SU-DHL-6 (cell line): ENCODE results near the gene GON4L.
"Not testable (repeated sequence)": the region's sequence is repeated elsewhere in the genome, so short reads cannot be mapped to it uniquely, and the experiment has no call there.

Experiments
- H2AFZ ChIP-seq: fragments of 200-600 bp; sonication (generic); 2 replicates; pipeline ENCODE4 v1.6.1; 2014; ENCODE audit warnings: low read depth, mild to moderate bottlenecking, moderate library complexity, mixed read lengths, antibody characterized with exemption, low read length; ENCODE audit not compliant: severe bottlenecking
- H3F3A ChIP-seq: fragments of 200-600 bp; shearing (Covaris generic); 2 replicates; pipeline ENCODE4 v1.6.0; 2016; ENCODE audit warnings: antibody characterized with exemption, mild to moderate bottlenecking; ENCODE audit not compliant: insufficient read depth
- H3K27ac ChIP-seq: fragments of 200-600 bp; sonication (generic); 2 replicates; pipeline ENCODE4 v1.5.1; 2016; ENCODE audit warnings: low read depth, mild to moderate bottlenecking, low read length, moderate library complexity, mixed read lengths
- H3K27me3 ChIP-seq: fragments of 200-600 bp; sonication (generic), shearing (Covaris generic); 2 replicates; pipeline ENCODE4 v1.6.0; 2014; ENCODE audit warnings: mild to moderate bottlenecking, low read length
- H3K36me3 ChIP-seq: fragments of 200-600 bp; sonication (generic); 2 replicates; pipeline ENCODE4 v1.6.1; 2014; ENCODE audit warnings: mild to moderate bottlenecking, low read length, mixed read lengths
- H3K4me2 ChIP-seq: fragments of 300-600, 200-600 bp; shearing (Covaris generic), sonication (generic); 2 replicates; pipeline ENCODE4 v1.6.0; 2014; ENCODE audit warnings: low read length, low read depth, mild to moderate bottlenecking; ENCODE audit not compliant: poor library complexity, severe bottlenecking
- H3K4me3 ChIP-seq: fragments of 200-600 bp; sonication (generic); 2 replicates; pipeline ENCODE4 v1.5.1; 2014; ENCODE audit warnings: antibody characterized with exemption, low read length, mild to moderate bottlenecking, mixed read lengths; ENCODE audit not compliant: insufficient read depth, poor library complexity, severe bottlenecking
- H3K79me2 ChIP-seq: fragments of 200-600 bp; sonication (generic); 2 replicates; pipeline ENCODE4 v1.6.1; 2014; ENCODE audit warnings: mild to moderate bottlenecking, low read length, moderate library complexity; ENCODE audit not compliant: insufficient read depth
- H3K9ac ChIP-seq: fragments of 200-600 bp; sonication (generic); 2 replicates; pipeline ENCODE4 v1.7.0; 2014; ENCODE audit warnings: mild to moderate bottlenecking, low read length
- H3K9me2 ChIP-seq: fragments of 200-600 bp; sonication (generic); replicated peaks from 2 replicates; pipeline ENCODE4 v1.6.1; 2014; ENCODE audit warnings: low read length; ENCODE audit not compliant: insufficient read depth
- H3K9me3 ChIP-seq: fragments of 200-600 bp; sonication (generic); 2 replicates; pipeline ENCODE4 v1.6.1; 2014; ENCODE audit warnings: low read length, mixed read lengths; ENCODE audit not compliant: insufficient read depth
- H4K20me1 ChIP-seq: fragments of 200-600 bp; sonication (generic); 2 replicates; pipeline ENCODE4 v1.6.1; 2014; ENCODE audit warnings: low read depth, mild to moderate bottlenecking, antibody characterized with exemption, low read length, moderate library complexity, mixed read lengths
- EZH2phosphoT487 ChIP-seq: fragments of 200-600 bp; sonication (generic), shearing (Covaris generic); conservative IDR thresholded peaks from 2 replicates; pipeline ENCODE4 v1.6.1; 2018; ENCODE audit warnings: mild to moderate bottlenecking, antibody characterized with exemption, low read length, moderate library complexity, mixed read lengths
- TF ChIP-seq, protein P1 (sequence below): fragments of 200-600 bp; sonication (generic); IDR thresholded peaks from one replicate; pipeline ENCODE4 v1.5.1; 2017; ENCODE audit warnings: antibody characterized with exemption, mild to moderate bottlenecking, low read length, moderate library complexity; ENCODE audit not compliant: insufficient read depth, poor library complexity, severe bottlenecking

GON4L gene

DNA sequence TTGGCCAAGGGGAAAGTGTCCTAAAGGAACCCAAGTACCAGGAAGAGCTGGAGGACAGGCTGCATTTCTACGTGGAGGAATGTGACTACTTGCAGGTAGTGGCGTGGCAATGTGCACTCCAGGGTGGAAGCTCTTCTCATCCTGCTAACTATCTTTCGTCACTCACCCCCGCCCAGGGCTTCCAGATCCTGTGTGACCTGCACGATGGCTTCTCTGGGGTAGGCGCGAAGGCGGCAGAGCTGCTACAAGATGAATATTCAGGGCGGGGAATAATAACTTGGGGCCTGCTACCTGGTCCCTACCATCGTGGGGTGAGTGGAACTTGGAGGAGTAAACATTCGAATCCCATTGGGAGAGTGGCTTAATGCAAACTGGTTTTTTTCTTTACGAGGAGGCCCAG, 109.4 kb downstream of the GON4L start:
- H3K79me2 ChIP-seq, H4K20me1 ChIP-seq, H3K9me2 ChIP-seq, H3K9ac ChIP-seq, H3K4me3 ChIP-seq, H2AFZ ChIP-seq, H3K27ac ChIP-seq, H3K36me3 ChIP-seq, H3K4me2 ChIP-seq, H3K27me3 ChIP-seq, H3K9me3 ChIP-seq: not testable (repeated sequence)
- H3F3A ChIP-seq: peaks cover 15% of the 10 kb centered on the region

DNA sequence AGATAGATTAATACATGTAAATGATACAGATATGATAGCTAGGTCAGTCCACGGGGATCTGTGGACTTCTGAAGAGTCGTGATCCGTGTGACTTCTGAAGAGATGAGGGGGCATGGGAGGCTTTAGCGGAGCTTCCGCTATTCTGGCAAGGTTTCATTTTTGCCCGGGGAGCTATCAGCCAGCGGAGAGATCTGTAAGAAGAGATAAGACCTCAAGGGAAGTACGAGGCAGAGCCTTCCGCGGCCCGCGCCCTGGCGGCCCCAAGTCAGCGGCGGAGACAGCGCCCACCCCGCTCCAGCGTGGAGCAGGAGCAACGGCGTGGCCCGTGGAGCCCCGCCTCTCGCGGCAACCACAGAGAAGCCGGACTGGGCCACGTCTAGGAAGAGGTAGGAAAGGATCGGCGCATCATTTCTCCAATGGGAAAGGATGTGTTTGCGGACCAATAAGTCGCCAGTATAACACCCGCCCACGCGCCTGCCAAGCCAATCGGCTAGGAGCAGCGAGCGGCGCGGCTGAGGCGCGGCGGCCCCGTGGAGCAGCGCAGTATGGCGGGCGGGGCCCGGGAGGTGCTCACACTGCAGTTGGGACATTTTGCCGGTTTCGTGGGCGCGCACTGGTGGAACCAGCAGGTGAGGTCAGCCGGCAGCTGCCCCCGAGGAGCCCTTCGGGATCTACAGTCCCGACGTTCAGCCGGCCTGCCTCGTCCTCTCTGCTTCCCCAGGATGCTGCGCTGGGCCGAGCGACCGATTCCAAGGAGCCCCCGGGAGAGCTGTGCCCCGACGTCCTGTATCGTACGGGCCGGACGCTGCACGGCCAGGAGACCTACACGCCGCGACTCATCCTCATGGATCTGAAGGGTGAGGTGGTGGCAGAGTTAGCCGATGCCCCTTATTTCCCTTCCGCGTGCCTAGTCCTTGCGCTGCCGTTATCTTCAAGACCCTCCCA, 111.5 kb downstream of the GON4L start:
- Histone ChIP-seq H3K9ac (peak overlapping the region; percentile 64), H3K4me2 (peak overlapping the region; percentile 66), H3K4me3 (peak overlapping the region; percentile 58), H2AFZ (peak overlapping the region; percentile 61), H3K27ac (peak overlapping the region; percentile 70), H3F3A (peaks cover 26% of the 10 kb centered on the region)
- H3K36me3 ChIP-seq, H3K9me3 ChIP-seq, H4K20me1 ChIP-seq, H3K9me2 ChIP-seq, H3K79me2 ChIP-seq, H3K27me3 ChIP-seq: not testable (repeated sequence)

DNA sequence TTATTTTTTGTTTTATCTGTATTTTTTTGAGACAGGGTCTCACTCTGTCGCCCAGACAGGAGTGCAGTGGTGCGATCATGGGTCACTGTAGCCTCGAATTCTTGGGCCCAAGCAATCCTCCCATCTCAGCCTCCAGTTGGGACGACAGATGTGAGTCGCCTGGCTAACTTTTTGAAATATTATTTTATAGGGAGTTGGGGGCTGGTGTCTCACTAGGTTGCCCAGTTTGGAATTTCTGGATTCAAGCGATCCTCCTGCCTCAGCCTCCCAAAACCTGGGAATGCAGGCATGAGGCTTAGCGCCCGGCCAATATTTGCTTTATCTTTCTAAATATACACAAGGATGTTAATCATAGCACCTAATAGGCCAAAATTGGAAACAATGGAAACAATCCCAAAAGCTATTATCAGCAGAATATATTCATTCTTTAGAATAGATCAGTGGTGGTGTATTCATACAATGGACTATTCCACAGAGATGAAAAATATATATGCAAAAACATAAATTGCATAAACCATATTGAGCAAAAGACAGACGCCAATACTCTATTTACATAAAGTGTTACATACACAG, 112.2 kb downstream of the GON4L start:
- Histone ChIP-seq H3K27me3 (no peaks in the 10 kb centered on the region), H3K36me3 (no peaks in the 10 kb centered on the region), H3K27ac (peak overlapping the region; percentile 70), H3K4me2 (peak overlapping the region; percentile 66), H2AFZ (peak overlapping the region; percentile 61), H3K9me2 (no peaks in the 10 kb centered on the region), H3K9me3 (no peaks in the 10 kb centered on the region), H3K4me3 (peak overlapping the region; percentile 58), H3F3A (peaks cover 26% of the 10 kb centered on the region), H4K20me1 (no peaks in the 10 kb centered on the region), H3K79me2 (no peaks in the 10 kb centered on the region), H3K9ac (peak overlapping the region; percentile 64)
- TF ChIP-seq, protein P1, sequence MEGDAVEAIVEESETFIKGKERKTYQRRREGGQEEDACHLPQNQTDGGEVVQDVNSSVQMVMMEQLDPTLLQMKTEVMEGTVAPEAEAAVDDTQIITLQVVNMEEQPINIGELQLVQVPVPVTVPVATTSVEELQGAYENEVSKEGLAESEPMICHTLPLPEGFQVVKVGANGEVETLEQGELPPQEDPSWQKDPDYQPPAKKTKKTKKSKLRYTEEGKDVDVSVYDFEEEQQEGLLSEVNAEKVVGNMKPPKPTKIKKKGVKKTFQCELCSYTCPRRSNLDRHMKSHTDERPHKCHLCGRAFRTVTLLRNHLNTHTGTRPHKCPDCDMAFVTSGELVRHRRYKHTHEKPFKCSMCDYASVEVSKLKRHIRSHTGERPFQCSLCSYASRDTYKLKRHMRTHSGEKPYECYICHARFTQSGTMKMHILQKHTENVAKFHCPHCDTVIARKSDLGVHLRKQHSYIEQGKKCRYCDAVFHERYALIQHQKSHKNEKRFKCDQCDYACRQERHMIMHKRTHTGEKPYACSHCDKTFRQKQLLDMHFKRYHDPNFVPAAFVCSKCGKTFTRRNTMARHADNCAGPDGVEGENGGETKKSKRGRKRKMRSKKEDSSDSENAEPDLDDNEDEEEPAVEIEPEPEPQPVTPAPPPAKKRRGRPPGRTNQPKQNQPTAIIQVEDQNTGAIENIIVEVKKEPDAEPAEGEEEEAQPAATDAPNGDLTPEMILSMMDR: no peak
- no peak for TF ChIP-seq EZH2phosphoT487

DNA sequence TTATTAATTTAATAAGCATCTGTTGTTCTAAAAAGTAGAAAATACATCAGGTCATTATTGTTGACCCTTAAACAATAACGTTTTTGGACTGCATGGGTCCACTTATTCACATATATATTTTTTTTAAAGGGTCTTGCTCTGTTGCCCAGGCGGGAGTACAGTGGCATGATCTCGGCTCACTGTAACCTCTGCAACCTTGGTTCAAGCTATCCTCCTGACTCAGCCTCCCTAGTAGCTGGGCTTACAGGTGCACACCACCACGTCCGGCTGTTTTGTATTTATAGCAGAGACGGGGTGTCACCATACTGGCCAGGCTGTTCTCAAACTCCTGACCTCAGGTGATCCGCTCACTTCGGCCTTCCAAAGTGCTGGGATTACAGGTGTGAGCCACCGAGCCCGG, 115.1 kb downstream of the GON4L start:
- H3K79me2 ChIP-seq: no peaks in the 10 kb centered on the region
- H3K27me3 ChIP-seq: no peaks in the 10 kb centered on the region

More for the DNA sequence above, 115.1 kb downstream of the GON4L start:
- Histone ChIP-seq H3K36me3 (peaks cover 11% of the 10 kb centered on the region; the same call in 1 of the 2 replicates), H3K9ac (no peak overlapping the region), H3K9me3 (no peaks in the 10 kb centered on the region), H3K4me3 (no peak overlapping the region), H4K20me1 (no peaks in the 10 kb centered on the region), H3K9me2 (no peaks in the 10 kb centered on the region), H3K27ac (no peak overlapping the region), H3F3A (peaks cover 30% of the 10 kb centered on the region), H2AFZ (no peak overlapping the region), H3K4me2 (no peak overlapping the region)
- TF ChIP-seq, protein P1: no peak
- TF ChIP-seq EZH2phosphoT487: no peak
